ENCODE results near the gene GRIN2C. TPM values are rescaled to one million over a fixed set of nuclear protein-coding genes. Genes with fewer than 3 reads are reported as not detected.

Gene GRIN2C
- total RNA-seq, 3 donors from 2014 or later (not counting 1 experiment from before 2014, with no cell fraction given) = not detected

GRCh38 chr17:74850310-74850709 is 9.4 kb downstream of the GRIN2C start:
- H3K9me3 ChIP-seq (ENCODE audit: control insufficient read depth, insufficient read depth, low read length) = no peaks in the 10 kb centered on the region
- no peak for ATAC-seq
- peaks cover 22% of the 10 kb centered on the region for H3K27me3 ChIP-seq (ENCODE audit: control insufficient read depth, insufficient read depth, low read length)
- TF ChIP-seq, protein P1, sequence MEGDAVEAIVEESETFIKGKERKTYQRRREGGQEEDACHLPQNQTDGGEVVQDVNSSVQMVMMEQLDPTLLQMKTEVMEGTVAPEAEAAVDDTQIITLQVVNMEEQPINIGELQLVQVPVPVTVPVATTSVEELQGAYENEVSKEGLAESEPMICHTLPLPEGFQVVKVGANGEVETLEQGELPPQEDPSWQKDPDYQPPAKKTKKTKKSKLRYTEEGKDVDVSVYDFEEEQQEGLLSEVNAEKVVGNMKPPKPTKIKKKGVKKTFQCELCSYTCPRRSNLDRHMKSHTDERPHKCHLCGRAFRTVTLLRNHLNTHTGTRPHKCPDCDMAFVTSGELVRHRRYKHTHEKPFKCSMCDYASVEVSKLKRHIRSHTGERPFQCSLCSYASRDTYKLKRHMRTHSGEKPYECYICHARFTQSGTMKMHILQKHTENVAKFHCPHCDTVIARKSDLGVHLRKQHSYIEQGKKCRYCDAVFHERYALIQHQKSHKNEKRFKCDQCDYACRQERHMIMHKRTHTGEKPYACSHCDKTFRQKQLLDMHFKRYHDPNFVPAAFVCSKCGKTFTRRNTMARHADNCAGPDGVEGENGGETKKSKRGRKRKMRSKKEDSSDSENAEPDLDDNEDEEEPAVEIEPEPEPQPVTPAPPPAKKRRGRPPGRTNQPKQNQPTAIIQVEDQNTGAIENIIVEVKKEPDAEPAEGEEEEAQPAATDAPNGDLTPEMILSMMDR (IDR thresholded peaks at IDR 0.05) = no peak
- H3K4me3 ChIP-seq (ENCODE audit: low read length) = no peak overlapping the region
- no peak overlapping the region for H3K27ac Mint-ChIP-seq
- H3K27ac ChIP-seq (ENCODE audit: low read length) = no peak overlapping the region
- H3K36me3 ChIP-seq (ENCODE audit: control insufficient read depth, insufficient read depth, low read length) = no peaks in the 10 kb centered on the region
- peaks cover 0 to 18% of the 10 kb centered on the region in 2 donors for H3K4me1 Mint-ChIP-seq
- H3K4me1 ChIP-seq (ENCODE audit: control insufficient read depth, insufficient read depth, low read length) = peaks cover 8% of the 10 kb centered on the region
- intact Hi-C loops (cut with micrococcal nuclease) = no loop called here
- no peak for DNase-seq
- WGBS (ENCODE audit: insufficient coverage) = 86% methylated on average over 17 of the region's 17 CpGs
- H3K9me3 Mint-ChIP-seq = no peaks in the 10 kb centered on the region
- peaks cover 25 to 32% of the 10 kb centered on the region in 2 donors for H3K27me3 Mint-ChIP-seq (ENCODE audit: low read depth in 2 of 2)
- no peaks in the 10 kb centered on the region for H3K36me3 Mint-ChIP-seq
- no peak overlapping the region for H3K4me3 Mint-ChIP-seq

DNA sequence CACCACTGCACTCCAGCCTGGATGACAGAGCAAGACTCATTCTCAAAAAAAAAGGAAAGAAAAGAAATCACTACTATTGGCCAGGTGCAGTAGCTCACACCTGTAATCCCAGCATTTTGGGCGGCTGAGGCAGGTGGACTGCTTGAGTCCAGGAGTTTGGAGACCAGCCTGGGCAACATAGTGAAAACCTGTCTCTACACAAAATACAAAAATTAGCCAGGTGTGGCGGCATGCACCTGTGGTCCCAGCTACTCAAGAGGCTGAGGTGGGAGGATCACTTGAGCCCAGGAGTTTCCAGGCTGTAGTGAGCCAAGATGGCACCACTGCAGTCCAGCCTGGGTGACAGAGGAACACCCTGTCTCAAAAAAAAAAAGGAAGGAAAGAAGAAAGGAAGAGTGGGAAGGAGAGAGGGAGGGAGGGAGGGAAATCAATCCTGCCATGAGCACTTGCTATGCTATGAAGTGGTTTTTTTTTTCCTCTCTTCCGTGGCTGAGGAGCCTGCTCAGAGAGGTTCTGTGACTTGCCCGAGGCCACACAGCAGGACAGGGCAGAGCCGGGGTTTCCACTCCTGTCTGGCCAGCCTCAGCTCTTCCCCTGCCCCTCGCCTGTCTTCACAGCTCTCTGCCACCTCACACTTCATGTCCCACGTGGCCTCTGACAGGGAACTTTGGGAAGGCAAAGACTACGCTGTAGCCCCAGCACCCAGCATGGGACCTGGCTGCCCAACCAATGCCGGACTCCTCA is 10.9 kb downstream of the GRIN2C start:
- Histone ChIP-seq H3K9me3 (ENCODE audit: control insufficient read depth, insufficient read depth, low read length) (no peaks in the 10 kb centered on the region), H3K4me1 (ENCODE audit: control insufficient read depth, insufficient read depth, low read length) (peaks cover 8% of the 10 kb centered on the region), H3K4me3 (ENCODE audit: low read length) (no peak overlapping the region), H3K27ac (ENCODE audit: low read length) (no peak overlapping the region), H3K27me3 (ENCODE audit: control insufficient read depth, insufficient read depth, low read length) (peaks cover 20% of the 10 kb centered on the region), H3K36me3 (ENCODE audit: control insufficient read depth, insufficient read depth, low read length) (no peaks in the 10 kb centered on the region)
- Mint-ChIP-seq H3K27me3 (ENCODE audit: low read depth in 2 of 2) (peaks cover 19 to 24% of the 10 kb centered on the region in 2 donors), H3K4me3 (no peak overlapping the region), H3K36me3 (no peaks in the 10 kb centered on the region), H3K4me1 (peaks cover 0 to 15% of the 10 kb centered on the region in 2 donors), H3K27ac (no peak overlapping the region), H3K9me3 (no peaks in the 10 kb centered on the region)
- TF ChIP-seq, protein P1 (IDR thresholded peaks at IDR 0.05) = no peak
- 67% methylated on average over 9 of the region's 9 CpGs for WGBS (ENCODE audit: insufficient coverage)
- ATAC-seq (no peak), DNase-seq (no peak)
- intact Hi-C loops (cut with micrococcal nuclease) = no loop called here

- H3K4me3 ChIP-seq (ENCODE audit: low read length) = no peak overlapping the region
Observed at GRCh38 chr17:74846621-74847020, 13.1 kb downstream of the GRIN2C start.

More at GRCh38 chr17:74846621-74847020, 13.1 kb downstream of the GRIN2C start:
- intact Hi-C loops (cut with micrococcal nuclease) = no loop called here
- no peaks in the 10 kb centered on the region for H3K9me3 Mint-ChIP-seq
- Histone ChIP-seq H3K36me3 (ENCODE audit: control insufficient read depth, insufficient read depth, low read length) (no peaks in the 10 kb centered on the region), H3K4me1 (ENCODE audit: control insufficient read depth, insufficient read depth, low read length) (peaks cover 9% of the 10 kb centered on the region), H3K27me3 (ENCODE audit: control insufficient read depth, insufficient read depth, low read length) (peaks cover 7% of the 10 kb centered on the region), H3K27ac (ENCODE audit: low read length) (no peak overlapping the region), H3K9me3 (ENCODE audit: control insufficient read depth, insufficient read depth, low read length) (no peaks in the 10 kb centered on the region)
- peaks cover 8 to 17% of the 10 kb centered on the region in 2 donors for H3K27me3 Mint-ChIP-seq (ENCODE audit: low read depth in 2 of 2)
- H3K36me3 Mint-ChIP-seq = no peaks in the 10 kb centered on the region
- TF ChIP-seq, protein P1 (IDR thresholded peaks at IDR 0.05) = no peak
- peaks cover 0 to 10% of the 10 kb centered on the region in 2 donors for H3K4me1 Mint-ChIP-seq
- no peak overlapping the region for H3K4me3 Mint-ChIP-seq
- H3K27ac Mint-ChIP-seq = no peak overlapping the region
- ATAC-seq = no peak
- WGBS (ENCODE audit: insufficient coverage) = 96% methylated on average over 16 of the region's 16 CpGs
- DNase-seq = no peak

Measured in natural killer cell (primary cell).